Lower leg skin (tissue), 4 donors: ENCODE results near the gene LIFR. TPM values are rescaled to one million over a fixed set of nuclear protein-coding genes. Genes with fewer than 3 reads are reported as not detected.

Experiments
- DNase-seq, 2 donors: peaks; one replicate each; pipeline ENCODE4 v3.0.0-alpha.2; 2019; ENCODE audit warnings: low spot score in 2 of 2
- H3K4me3 ChIP-seq: fragments of 200-600 bp; sonication (generic); 2 replicates; pipeline ENCODE4 v1.5.1; 2017; ENCODE audit warnings: mild to moderate bottlenecking, low read depth; ENCODE audit not compliant: poor library complexity, severe bottlenecking
- POLR2A ChIP-seq, 2 donors: fragments of 450-650 bp; IDR thresholded peaks; one replicate each; pipeline ENCODE4 v1.6.1; 2016 to 2017; ENCODE audit warnings: antibody characterized with exemption in 2 of 2, mild to moderate bottlenecking in 1 of 2, moderate library complexity in 1 of 2
- WGBS, 2 donors: methylation state at CpG; one replicate each; pipeline ENCODE4 v1.1.5; 2018; 5-methylcytosine and 5-hydroxymethylcytosine counted together
- intact Hi-C: fragments of 100-400 bp; cut with DNase I; formaldehyde crosslinking; loops from one replicate; pipeline ENCODE4 v1.15.0; 2023; ENCODE audit warnings: low total_unique reads
- total RNA-seq, 4 donors: library from RNA; depleted of rRNA; stranded (reverse); fragments of >200 nt; gene quantifications; one replicate each; pipeline ENCODE4 v1.1.0, GENCODE V29; 2016
- TF ChIP-seq, protein P1 (sequence below), 3 donors: fragments of 450-650 bp; IDR thresholded peaks; one replicate each; pipeline ENCODE4 v1.5.1; 2016; ENCODE audit warnings: antibody characterized with exemption in 3 of 3, mild to moderate bottlenecking in 3 of 3, moderate library complexity in 2 of 3

The LIFR gene
- total RNA-seq = 10 to 100 TPM; 28.3 to 70.6 (median 42.1) TPM

GRCh38 chr5:38556599-38557307 is at the start of gene LIFR:
LIFR (minus strand) TSS chr5:38556646; CDS start chr5:38530647, 25,999 bp downstream.
- DNase-seq = peak; percentile 61 to 95
- intact Hi-C loops = no loop called here
- WGBS, 2 donors = 0% methylated on average over 23 to 50 of the region's 88 CpGs
- peak within 1 kb of the TSS; percentile 63 for H3K4me3 ChIP-seq
- TF ChIP-seq POLR2A (IDR thresholded peaks at IDR 0.05) = no peak
- TF ChIP-seq, protein P1, sequence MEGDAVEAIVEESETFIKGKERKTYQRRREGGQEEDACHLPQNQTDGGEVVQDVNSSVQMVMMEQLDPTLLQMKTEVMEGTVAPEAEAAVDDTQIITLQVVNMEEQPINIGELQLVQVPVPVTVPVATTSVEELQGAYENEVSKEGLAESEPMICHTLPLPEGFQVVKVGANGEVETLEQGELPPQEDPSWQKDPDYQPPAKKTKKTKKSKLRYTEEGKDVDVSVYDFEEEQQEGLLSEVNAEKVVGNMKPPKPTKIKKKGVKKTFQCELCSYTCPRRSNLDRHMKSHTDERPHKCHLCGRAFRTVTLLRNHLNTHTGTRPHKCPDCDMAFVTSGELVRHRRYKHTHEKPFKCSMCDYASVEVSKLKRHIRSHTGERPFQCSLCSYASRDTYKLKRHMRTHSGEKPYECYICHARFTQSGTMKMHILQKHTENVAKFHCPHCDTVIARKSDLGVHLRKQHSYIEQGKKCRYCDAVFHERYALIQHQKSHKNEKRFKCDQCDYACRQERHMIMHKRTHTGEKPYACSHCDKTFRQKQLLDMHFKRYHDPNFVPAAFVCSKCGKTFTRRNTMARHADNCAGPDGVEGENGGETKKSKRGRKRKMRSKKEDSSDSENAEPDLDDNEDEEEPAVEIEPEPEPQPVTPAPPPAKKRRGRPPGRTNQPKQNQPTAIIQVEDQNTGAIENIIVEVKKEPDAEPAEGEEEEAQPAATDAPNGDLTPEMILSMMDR (IDR thresholded peaks at IDR 0.05) = no peak

DNA sequence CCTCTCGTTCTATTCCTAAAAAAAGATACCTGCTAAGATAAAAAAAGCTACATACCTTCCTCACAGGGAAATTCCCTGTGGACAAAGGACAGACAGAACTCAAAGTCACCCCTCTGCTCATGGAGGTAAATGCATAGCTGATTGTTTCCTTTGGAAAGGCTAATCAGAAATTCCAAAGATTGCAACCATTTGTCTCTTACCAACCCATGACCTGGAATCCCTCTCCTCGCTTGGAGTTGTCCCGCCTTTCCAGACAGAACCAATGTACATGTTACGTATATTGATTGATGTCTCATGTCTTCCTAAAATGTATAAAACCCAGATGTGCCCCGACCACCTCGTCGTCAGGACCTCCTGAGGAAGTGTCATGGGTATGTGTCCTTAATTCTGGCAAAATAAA is 49.2 kb upstream of the LIFR start:
- intact Hi-C loops = no loop called here
- 93 to 97% methylated on average over 7 of the region's 7 CpGs for WGBS, 2 donors
- TF ChIP-seq POLR2A (IDR thresholded peaks at IDR 0.05) = no peak
- TF ChIP-seq, protein P1 (IDR thresholded peaks at IDR 0.05) = no peak
- H3K4me3 ChIP-seq = no peak overlapping the region
- no peak for DNase-seq

GRCh38 chr5:38603691-38604090 is 47.2 kb upstream of the LIFR start:
- no peak for DNase-seq
- intact Hi-C loops = no loop called here
- TF ChIP-seq, protein P1 (IDR thresholded peaks at IDR 0.05) = no peak
- TF ChIP-seq POLR2A (IDR thresholded peaks at IDR 0.05) = no peak
- H3K4me3 ChIP-seq = no peak overlapping the region
- 83 to 89% methylated on average over 3 of the region's 3 CpGs for WGBS, 2 donors

- intact Hi-C loops = no loop called here
- WGBS, 2 donors = 91 to 94% methylated on average over 5 of the region's 5 CpGs
- TF ChIP-seq, protein P1 (IDR thresholded peaks at IDR 0.05) = no peak
- TF ChIP-seq POLR2A (IDR thresholded peaks at IDR 0.05) = no peak
- DNase-seq = no peak
- no peak overlapping the region for H3K4me3 ChIP-seq
Measured at GRCh38 chr5:38602641-38603040, 46.2 kb upstream of the LIFR start.

- WGBS, 2 donors = 51 to 52% methylated on average over 4 of the region's 4 CpGs
- H3K4me3 ChIP-seq = no peak overlapping the region
- intact Hi-C loops = no loop called here
- no peak for DNase-seq
- TF ChIP-seq POLR2A (IDR thresholded peaks at IDR 0.05) = no peak
- TF ChIP-seq, protein P1 (IDR thresholded peaks at IDR 0.05) = no peak
Measured at GRCh38 chr5:38601863-38602298, 45.4 kb upstream of the LIFR start.
